Erythroblast (primary cell): Measurements from ENCODE around the gene CCSER2.

Source experiments
- GATA1 ChIP-seq: IDR thresholded peaks from 2 replicates; pipeline ENCODE4 v1.6.1; 2011; ENCODE audit warnings: low read depth, mild to moderate bottlenecking, control low read depth, low read length, moderate library complexity
- POLR2A ChIP-seq: IDR thresholded peaks from 2 replicates; pipeline ENCODE4 v1.6.1; 2011; ENCODE audit warnings: mild to moderate bottlenecking, low read length

DNA sequence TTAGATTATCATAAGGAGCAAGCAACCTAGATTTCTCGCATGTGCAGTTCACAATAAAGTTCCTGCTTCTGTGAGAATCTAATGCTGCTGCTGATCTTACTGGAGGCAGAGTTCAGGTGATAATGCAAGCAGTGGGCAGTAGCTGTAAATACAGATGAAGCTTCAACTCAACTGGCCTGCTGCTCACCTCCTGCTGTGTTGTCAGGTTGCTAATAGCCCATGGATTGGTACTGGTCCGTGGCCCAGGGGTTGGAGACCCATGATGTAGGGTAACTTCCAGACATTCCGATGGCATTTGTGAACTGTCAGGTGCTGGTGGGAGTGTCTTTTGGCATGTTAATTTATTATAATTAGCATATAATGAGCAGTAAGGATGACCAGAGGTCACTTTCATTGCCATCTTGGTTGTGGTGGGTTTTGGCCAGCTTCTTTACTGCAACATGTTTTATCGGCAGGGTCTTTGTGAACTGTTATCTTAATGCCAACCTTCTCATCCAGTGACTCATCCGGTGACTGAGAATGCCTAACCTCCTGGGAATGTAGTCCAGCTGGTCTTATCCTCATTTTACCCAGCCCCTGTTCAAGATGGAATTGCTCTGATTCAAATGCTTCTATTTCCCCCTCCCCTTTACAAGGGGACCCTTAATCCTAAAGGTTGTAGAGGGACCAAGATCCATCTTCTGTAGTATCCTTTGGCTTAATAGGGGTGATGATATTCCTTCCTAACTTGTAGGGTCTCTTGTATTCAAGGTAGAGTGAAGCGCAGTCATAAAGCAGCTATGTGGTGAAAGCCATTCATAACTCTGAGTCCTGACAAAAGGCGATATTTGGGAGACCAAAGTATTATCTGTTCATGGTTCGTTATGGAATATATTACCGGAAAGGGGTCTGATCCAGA, 165.8 kb downstream of the CCSER2 start:
- TF ChIP-seq POLR2A (no peak), GATA1 (no peak)
